Amniotic stem cell (primary cell): Measurements from ENCODE around the gene AKR1C3.
A peak's percentile ranks its signal among the peaks of the same experiment; 100 is the strongest.
"Not testable (repeated sequence)": the region's sequence is repeated elsewhere in the genome, so short reads cannot be mapped to it uniquely, and the experiment has no call there.

Experiments
- DNase-seq: peaks from one replicate; lab custom pipeline; 2025; lab: John Stamatoyannopoulos, UW

AKR1C3 gene

DNA sequence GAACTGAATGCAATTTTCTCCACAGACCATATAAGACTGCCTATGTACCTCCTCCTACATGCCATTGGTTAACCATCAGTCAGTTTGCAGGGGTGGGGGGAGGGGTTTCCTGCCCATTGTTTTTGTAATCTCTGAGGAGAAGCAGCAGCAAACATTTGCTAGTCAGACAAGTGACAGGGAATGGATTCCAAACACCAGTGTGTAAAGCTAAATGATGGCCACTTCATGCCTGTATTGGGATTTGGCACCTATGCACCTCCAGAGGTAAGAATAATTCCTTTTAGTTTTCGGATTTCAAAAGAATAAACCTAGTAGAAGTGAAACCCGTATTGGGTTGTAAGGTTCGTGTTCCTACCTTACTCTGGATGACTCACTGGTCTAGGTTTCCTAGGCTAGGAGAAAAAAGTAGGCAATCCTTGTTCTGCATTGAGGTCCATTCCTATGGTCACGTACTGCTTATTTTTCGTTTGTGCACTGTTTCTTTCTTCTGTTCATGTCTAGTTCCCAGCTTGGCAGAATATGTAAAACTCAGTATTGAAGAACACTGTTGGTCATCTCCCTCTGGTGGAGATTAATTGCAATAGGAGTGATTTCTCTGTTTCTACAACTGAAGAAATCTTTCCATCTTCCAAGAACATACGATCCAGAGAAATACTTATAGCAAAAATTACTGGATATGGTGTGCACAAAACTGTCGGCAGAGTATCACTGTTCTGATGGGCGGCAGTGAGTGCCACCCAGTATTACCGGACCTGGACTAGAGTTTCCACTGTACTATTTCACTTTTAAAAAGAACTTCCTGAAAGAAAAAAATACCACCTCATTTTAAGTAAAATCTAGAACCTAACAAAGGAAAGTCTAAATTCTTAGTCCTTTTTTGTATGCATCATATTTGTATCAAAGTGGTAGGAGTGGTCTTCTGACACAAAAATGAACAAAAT lies at the start of gene AKR1C3:
TSS of gene AKR1C3 (plus strand) at position 150 of the 941 bp plus-strand sequence. CDS start at position 181, 31 bp downstream.
- DNase-seq: peak; percentile 38

- no peak for DNase-seq
Observed at GRCh38 chr10:5045095-5045494, 49.1 kb upstream of the AKR1C3 start.

GRCh38 chr10:5046410-5046809 lies 47.8 kb upstream of the AKR1C3 start:
- no peak for DNase-seq

DNA sequence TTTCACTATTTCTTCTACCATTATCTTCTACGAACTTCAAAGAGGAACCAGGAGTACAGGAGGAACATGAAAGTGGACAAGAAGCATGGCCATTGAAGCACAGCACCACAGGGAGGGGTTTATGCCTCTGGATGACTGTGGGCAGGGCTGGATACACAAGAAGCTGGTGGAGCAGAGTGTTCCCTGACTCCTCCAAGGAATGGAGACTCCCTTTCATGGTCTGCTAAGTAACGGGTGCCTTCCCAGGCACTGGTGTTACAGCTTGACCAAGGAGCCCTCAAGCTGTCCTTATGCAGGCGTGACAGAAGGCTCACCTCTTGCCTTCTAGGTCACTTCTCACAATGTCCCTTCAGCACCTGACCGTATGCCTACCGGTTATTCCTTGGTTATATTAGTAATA lies 47.2 kb upstream of the AKR1C3 start:
- DNase-seq: not testable (repeated sequence)

GRCh38 chr10:5047912-5048628 lies 46.1 kb upstream of the AKR1C3 start:
- no peak for DNase-seq

DNA sequence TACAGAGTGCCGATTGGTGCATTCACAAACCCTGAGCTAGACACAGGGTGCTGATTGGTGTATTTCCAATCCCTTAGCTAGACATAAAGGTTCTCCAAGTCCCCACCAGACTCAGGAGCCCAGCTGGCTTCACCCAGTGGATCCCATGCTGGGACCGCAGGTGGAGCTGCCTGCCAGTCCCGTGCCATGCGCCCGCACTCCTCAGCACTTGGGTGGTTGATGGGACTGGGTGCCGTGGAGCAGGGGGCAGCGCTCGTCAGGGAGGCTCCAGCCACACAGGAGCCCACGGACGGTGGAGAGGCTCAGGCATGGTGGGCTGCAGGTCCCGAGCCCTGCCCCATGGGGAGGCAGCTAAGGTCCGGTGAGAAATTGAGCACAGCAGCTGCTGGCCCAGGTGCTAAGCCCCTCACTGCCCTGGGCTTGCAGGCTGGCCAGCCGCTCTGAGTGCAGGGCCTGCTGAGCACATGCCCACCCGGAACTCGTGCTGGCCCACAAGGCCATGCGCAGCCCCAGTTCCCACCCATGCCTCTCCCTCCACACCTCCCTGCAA lies 41.2 kb upstream of the AKR1C3 start:
- not testable (repeated sequence) for DNase-seq

DNA sequence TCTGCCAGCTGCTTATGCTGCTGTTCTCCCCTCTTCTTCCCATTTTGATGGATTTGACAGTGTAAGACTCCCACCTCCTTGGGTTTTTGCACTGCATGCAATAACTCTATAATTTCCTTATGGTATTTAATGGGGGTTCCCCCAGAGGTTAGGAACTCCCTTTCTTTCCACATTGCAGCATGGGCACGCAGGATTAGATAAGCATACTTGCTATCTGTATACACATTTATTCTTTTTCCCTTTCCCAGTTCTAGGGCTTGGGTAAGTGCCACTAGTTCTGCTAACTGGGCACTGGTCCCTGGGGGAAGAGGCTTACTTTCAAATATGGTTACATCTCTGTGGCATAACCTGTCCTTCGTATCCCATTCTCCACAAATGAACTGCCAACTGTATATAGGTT lies 39.4 kb upstream of the AKR1C3 start:
- not testable (repeated sequence) for DNase-seq

DNA sequence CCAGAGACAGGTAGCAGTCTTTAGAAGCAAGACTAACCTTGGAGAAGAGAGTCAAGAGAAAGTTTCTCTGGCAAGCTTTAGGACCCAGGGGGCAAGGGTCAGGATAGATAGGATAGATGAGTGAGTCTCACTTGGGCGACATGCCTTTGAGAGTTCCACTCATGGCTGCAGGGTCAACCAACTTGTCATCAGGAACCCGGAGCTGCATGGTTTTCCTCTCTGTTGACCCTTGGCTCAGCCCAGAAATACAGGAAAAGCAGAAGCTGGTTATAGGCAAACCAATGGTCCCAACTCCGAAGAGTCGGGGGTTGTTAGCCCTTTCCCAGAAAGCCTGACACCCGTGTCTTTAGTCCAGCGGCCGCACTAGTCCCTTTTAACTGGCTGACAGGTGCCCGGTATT lies 34.9 kb upstream of the AKR1C3 start:
- not testable (repeated sequence) for DNase-seq

DNA sequence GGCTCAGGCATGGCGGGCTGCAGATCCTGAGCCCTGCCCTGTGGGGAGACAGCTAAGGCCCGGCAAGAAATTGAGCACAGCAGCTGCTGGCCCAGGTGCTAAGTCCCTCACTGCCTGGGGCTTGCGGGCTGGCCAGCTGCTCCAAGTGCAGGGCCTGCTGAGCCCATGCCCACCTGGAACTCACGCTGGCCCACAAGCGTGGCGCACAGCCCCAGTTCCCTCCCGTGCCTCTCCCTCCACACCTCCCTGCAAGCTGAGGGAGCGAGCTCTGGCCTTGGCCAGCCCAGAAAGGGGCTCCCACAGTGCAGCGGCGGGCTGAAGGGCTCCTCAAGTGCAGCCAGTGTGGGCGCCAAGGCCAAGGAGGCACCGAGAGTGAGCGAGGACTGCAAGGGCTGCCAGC lies 33.4 kb upstream of the AKR1C3 start:
- DNase-seq: not testable (repeated sequence)

- no peak for DNase-seq
Observed at GRCh38 chr10:5064656-5065055, 29.6 kb upstream of the AKR1C3 start.

GRCh38 chr10:5068274-5068984 lies 25.8 kb upstream of the AKR1C3 start:
- no peak for DNase-seq

GRCh38 chr10:5070648-5071410 lies 23.4 kb upstream of the AKR1C3 start:
- no peak for DNase-seq

DNA sequence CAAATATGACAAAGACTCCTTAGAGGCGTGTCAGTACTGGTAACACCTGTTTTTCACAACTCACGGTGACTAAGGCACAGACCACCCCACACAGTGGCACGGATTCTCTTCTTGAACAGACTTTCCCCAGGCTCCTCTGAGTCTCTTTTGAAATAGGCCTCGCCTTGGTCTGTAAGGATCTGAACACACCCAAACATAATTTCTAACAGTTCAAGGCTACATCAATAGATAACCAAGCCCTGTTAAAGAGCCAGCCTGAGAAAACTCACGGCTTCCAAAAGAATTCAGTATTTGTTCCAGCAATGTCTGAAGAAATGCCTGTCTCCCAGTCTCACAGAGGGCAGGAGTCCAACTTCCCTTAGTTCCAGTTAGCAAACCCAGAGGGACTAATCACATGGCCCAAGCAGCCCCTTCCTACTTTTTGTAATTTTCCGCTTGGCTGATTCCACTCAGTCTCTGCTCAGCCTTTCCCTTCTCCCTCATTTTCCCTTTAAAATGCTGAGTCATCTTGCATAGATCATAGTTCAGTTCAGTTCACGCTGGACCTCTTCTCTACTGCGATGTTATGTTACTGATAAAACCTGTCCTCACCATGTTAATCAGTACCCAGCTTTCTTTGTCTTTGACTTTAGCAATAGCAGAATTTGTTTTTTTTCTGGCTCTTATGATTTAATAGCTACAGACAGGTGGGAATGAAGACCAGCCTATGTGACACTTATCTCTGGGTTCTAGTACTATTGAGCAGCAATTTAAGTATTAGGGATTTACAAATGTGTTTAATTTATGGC lies 22.6 kb upstream of the AKR1C3 start:
- no peak for DNase-seq

- DNase-seq: no peak
Observed at GRCh38 chr10:5073659-5074058, 20.6 kb upstream of the AKR1C3 start.

DNA sequence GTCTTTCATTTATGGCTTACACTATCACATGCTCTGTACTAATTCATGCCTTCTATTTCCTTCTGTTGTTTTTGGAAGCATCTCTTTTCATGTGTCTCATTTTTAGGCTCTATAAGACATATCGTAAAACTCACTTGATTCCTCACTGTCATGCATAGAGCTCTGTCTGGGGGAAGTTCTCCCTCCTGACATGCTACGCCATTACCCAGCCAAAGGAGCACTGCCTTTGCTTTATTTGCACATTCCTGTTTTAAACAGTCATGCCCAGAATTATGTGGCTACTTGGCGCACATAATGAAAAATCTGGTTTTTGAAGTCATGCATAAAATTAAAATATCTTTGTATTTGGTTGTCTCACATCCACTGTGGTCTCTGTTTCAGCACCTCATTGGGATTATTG lies 17.6 kb upstream of the AKR1C3 start:
- DNase-seq: no peak

DNA sequence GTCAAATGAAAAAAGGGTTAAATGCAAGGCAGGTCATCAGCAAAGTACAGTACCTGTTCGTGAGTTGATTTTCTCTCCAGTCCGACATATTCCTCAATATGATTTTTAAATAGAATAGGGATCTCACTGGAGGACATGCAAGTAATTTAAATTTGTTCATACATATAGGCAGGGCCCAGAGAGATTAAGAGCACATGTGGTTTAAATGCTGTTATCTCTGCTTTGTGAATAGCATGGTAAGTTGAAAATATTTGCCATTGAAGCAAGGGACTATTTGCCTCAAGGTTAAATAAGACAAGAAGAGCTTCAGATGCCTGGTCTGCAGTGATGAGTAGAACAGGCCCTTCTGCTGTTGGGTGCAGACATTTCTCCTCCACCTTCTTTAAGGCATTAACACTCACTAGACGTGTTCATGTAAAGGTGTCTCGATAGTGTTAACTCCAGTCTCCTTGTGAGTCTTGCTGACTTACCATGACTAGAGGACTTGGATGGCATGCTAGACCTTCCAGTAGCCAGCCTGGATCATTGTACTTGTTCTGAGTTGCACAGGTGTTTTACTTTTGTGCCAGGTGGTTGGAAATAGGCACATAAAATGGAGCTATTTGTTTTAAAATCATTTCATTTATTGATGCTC lies 15.6 kb upstream of the AKR1C3 start:
- no peak for DNase-seq

- DNase-seq: no peak
Observed at GRCh38 chr10:5079306-5079830, 14.8 kb upstream of the AKR1C3 start.

- no peak for DNase-seq
Observed at GRCh38 chr10:5079836-5080235, 14.4 kb upstream of the AKR1C3 start.

- DNase-seq: no peak
Observed at GRCh38 chr10:5081091-5081490, 13.1 kb upstream of the AKR1C3 start.
